Activated gamma-delta T cell (primary cell): ENCODE data around the gene C12orf42.
A peak's percentile ranks its signal among the peaks of the same experiment; 100 is the strongest.

Source experiments
- DNase-seq: peaks from one replicate; lab custom pipeline; 2025; lab: John Stamatoyannopoulos, UW
- total RNA-seq, 2 donors: gene quantifications; one replicate each; lab custom pipeline; 2026; lab: John Stamatoyannopoulos, UW

Gene C12orf42
- 3.1 to 5.0 reads per million in 2 donors for total RNA-seq

DNA sequence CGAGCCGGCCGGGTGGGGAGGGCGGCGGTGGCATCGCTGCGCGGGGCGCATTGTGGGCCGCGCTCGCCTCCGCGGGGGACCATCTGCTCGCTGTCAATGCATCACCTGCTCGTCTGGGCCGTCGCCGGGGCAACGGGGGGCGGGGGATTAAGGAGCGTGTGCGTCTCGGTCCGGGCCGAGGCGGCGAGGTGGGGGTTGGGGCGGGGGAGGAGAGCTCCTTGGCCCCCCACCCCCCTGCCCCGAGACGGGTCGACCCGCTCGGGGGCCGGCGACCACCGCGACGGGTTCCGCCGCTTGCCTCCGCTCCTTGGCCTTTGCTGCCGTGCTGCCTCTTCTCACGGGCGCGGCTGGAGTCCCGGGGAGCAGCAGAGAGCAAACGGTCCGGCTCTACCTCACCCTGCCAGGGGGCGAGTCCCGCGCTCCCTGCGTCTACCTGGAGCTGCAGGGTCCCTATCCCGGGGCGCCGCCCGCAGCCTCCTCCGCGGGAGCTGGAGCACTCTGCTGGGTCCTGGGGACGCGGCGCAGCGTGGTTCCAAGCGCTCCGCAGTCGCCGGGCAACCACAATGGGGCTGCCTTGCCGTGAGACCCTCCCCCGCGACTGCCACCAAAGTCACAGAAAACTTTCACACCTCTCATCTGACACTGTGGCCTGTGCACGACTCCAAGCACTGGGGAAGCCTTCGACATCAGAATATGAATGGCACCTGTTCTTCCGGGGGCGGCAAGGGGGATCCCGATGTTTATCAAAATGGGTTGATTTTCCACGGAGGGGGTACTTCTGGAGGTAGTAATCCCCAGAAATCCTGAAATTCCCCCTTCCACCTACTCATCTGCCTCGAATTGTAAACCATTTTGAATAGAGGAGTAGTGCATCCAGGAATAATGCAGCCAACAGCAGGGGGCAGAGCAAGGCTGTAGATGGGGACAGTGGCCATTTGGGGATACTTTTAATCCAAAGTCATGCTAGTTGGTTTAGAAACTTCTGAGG is at the start of gene C12orf42:
Gene C12orf42 (minus strand): TSS at position 500 of the 988 bp plus-strand sequence. CDS start 17,542 bp downstream, outside the sequence.
- peak; percentile 53 for DNase-seq

- no peak for DNase-seq
These were observed 46.3 kb upstream of the C12orf42 start for GRCh38 chr12:103542078-103542477.

GRCh38 chr12:103540319-103540718 is 44.6 kb upstream of the C12orf42 start:
- no peak for DNase-seq

DNA sequence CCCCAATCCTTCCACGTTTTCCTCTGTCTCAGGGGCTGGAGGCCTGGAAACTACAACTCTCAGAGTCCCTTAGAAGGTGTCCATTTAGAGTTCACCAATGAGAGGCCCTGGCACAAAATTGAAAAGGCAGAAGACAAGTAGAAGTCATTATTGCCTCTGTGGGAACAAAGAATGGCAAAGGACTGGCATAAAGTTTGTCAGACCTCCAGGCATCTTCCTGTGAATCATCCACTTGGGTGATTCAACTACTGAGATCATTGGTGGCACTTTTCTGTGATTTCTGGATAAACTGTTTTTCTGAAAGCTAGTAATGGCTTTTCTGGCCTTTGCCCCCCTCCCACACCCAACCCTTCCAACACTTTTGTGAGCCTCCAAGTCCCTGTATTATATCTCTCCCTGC is 42.6 kb upstream of the C12orf42 start:
- no peak for DNase-seq

DNA sequence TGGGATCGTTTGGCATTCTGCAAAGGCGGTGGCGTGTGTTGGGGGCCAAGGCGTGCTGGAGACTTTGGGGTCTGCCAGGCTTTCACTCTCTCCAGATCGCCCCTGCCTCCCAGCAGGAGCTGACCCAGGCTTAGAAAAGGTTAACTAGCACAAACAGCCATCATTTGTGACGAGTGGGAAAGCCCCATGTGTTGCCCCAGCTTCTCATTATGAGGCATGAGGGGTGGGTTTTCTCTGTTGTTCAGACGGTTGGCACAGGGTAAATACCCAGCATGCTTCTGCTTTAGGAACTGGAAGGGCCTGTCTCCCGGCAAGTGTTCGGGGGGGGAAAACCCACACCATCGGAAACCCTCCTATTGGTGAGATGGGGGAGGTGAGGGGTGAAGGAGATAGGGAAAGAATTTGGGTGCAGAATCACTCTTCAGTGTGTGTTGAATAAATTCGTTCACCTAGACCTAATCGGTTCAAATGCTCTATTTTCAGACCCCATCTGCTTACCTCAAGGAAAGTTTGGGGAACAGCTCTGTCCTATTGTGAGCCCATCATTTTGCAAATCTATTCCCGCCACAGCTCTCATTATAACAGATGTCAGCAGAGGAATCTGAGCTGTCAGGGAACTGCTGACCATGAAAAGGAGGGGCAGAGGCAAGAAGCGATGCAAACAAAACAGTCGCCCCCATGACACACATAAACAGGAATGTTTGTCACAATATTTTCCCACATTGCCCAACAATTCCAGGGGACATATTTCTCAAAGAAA is 34.7 kb upstream of the C12orf42 start:
- no peak for DNase-seq

- no peak for DNase-seq
These were observed 33.5 kb upstream of the C12orf42 start for GRCh38 chr12:103529306-103529705.

DNA sequence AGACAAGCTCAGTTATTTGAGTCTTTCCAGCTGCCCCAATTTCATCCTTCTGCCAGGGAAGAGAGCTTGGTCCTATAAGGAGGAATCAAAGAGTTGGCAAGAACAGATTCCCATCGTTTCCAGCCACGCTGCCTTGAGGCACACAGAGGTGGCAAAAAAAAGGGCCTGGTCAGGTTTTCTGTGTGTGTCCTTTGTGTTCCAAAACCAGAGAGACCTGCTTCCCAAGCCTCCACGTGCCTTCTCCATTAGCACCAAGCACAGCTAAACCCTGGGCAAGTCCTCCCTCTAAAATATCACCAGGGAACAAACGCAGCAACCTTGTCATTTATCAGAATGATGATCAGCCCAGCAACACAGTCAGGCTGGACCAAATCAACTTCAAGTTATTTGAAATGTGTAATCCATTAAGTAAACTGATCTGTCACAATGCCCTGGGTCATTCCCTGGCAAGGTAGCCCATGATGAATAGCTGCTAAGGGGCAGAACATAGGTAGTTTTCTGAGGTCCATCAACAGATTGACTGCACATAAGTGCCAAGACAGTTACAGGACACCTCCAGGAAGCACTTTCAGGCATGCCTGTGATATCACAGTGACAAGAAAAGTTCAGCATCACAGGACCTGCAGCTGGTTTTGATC is 28.6 kb upstream of the C12orf42 start:
- DNase-seq: no peak

DNA sequence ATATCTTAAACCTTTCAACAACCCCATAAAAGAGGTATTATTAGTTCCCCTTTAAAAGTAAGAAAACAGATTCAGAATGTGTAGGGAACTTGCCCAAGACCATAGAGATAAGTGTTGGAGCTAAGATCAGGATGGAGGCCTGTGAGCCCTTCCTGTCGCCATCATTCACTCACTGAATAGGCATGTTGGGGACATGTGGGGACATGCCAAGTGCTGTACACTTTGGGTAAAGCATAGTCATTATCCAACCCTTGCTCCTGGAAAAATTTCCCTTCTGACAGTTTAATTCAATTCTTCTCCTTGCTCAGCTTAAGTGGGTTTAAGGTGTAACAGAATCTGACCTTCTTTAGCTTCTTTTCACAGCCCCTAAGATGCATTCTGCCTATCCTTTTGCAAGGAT is 28.0 kb upstream of the C12orf42 start:
- no peak for DNase-seq

DNA sequence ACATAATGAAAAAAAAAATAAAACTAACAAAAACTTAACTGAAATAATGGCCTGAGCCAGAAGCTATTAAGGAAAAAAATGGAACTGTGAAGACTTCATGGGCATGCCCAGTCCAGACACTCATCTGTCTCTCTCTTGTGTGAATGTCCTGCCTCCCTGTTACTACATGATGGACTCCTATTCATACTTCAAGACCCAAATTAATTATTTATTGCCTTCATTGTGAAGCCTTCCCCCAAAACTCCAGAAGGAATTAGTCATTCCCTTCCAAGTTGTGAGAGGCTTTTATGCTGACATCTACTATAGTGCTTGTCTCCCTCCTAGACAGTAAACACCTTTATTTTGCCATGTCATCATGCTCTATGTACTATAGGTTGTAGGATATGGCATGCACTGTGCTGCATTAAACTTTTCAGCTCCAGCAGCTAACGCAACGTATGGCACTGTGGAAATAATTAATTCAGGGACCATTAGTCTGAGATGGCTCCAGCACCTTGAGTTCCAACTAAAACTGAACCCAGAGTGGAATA is 25.0 kb upstream of the C12orf42 start:
- DNase-seq: no peak

DNA sequence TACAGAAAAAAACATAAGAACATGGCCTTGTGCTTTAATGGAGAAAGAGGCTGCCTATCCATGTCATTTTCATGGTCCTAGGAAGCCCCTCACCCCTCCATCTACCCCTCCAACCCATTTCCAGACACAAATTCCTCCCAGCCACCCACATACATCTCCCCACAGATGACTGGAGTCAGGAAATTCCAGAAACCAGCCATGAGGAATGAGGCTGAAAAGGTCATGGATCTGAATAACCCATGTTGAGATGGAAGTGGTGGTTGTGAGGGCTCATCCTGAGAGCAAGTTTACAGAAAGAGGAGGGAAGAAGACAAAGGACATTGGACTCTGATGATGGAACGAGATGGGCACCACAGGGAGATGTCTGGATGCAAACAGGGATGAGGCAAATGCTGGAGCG is 23.9 kb upstream of the C12orf42 start:
- DNase-seq: no peak

DNA sequence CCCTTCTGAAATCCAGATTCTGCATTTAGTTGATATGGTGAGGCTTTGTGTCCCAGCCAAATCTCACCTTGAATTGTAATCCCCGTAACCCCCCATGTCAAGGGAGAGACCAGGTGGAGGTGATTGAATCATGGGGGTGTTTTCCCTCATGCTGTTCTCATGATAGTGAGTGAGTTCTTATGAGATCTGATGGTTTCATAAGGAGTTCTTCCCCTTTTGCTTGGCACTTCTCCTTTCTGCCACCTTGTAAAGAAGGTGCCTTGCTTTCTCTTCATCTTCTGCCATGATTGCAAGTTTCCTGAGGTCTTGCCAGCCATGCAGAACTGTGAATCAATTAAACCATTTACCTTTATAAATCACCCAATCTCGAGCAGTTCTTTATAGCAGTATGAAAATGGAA is 23.1 kb upstream of the C12orf42 start:
- DNase-seq: no peak

DNA sequence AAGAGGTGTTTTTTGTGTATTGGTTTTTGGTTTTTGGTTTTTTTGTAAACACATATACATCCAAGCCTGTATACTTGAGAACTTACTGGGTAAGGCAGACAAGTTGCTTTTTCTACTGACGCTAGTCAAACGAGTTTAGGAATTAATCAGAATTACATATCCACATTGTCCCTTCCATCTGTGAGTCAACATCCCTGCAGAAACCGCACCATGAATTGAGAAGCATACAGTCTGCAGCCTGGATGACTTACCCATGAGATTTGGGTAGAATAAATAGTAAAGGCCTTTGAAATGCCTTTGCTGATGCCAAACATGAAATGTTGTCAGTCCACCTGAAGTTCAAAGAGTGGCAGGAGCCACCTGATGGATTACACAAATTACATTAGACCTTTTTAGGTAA is 21.4 kb upstream of the C12orf42 start:
- no peak for DNase-seq

GRCh38 chr12:103515341-103515740 is 19.6 kb upstream of the C12orf42 start:
- no peak for DNase-seq

DNA sequence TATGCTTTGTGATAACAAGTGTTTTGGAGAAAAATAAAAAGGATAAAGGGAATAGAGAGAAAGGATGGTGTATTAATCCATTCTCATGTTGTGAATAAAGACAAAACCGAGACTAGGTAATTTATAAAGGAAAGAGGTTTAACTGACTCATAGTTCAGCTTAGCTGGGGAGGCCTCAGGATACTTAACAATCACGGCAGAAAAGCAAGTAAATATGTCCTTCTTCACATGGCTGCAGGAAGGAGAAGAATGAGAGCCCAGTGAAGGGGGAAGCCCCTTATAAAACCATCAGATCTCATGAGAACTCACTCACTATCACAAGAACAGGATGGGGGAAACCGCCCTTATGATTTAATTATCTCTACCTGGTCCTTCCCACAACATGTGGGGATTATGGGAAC is 18.1 kb upstream of the C12orf42 start:
- DNase-seq: no peak

DNA sequence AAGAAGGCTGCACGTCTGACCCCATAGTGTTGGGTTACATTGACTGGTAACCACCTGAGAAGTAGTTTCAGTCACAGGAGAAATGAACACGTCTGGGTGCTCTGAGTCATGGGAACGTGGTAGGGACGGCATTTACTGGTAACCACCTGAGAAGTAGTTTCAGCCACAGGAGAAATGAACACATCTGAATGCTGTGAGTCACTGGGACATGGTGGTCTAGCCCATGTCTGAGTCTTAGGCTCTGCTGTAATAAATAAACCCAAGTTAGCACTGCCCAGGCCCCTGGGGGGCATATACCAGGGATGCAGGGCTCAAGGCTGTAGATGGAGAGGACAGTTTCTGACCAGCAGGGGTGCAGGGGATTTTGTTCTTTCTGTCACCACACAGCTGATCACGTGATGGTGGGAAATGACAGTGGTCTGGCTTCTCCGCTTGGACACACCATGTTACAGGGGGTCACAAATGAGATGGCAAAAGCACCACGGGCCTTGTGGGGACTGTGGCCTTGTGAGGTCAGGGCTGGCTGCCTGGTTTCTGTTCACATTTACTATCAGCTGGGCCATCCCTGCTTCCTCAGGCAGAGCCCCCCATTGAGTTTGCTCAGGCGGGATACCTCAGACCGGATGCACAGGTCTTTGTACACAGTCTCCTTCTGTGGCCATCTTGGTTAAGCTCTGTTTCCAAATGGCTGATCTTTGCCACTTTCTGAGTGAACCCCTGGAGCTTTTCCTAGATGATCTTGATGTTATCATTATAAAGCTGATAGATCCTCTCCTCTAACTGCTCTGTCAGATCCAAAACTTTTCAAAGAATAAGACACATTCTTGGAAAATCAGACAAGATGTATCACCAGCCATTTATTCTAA is 9.8 kb upstream of the C12orf42 start:
- DNase-seq: no peak

DNA sequence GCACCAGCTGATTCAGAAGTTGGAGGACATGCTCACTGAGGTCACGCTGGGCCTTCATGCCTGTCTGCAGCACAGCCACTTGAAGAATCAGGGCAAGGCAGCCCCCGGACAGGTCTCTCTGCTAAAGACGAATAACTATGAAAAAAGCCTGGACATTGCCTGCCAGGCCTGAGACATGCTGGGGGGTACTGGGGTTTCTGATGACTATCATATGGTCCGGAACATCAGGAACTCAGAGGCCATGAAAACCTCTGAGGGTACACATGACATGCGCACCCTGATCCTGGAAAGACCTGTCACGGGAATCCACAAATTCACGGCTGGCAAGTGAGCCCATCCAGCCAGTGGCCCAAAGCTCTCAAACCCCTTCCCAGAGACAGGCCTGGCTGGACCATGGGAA is 8.8 kb upstream of the C12orf42 start:
- no peak for DNase-seq

DNA sequence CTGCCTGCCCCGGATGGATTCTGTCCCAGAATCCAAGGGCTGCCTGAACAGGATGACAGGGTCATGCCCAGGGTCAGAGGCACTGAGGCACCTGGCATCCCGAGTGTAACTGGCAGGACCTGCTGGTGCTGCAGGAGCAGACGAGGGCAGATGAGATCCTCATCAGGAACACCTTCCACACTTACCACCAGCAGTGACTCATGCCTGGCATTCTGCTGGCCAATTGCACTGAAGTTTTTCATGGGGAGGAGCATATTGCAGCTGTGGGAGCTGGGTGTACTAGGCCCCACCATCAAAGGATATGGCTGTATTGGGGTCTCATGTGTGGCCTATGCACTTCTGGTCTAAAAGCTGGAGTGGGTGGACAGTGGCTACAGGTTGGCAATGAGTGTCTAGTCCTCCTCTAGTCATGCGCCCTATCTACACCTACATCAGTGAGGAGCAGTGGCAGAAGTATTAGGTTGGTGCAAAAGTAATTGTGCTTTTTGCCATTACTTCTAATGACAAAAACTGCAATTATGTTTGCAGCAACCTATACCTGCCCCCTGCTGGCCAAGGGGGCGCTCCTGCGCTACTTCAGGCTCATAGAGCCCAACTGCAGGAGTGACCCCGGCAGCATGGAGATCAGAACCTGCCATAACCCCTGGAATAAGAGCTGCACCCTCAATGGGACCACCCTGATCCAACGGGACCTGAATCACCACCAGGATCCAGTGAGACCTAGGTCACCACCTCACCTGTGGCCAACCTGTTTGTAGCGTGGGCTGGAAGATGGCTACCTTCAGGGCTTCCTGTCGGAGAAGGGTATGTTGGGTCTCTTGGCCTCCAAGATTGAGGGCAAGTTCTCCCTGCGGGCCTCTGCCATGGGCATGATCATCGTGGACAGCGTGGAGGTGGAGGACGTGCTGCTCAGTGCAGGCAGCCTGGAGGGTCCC is 8.0 kb upstream of the C12orf42 start:
- DNase-seq: peak; percentile 27

GRCh38 chr12:103501447-103501846 is 5.7 kb upstream of the C12orf42 start:
- DNase-seq: no peak

- DNase-seq: no peak
These were observed 3.8 kb upstream of the C12orf42 start for GRCh38 chr12:103499571-103499970.

DNA sequence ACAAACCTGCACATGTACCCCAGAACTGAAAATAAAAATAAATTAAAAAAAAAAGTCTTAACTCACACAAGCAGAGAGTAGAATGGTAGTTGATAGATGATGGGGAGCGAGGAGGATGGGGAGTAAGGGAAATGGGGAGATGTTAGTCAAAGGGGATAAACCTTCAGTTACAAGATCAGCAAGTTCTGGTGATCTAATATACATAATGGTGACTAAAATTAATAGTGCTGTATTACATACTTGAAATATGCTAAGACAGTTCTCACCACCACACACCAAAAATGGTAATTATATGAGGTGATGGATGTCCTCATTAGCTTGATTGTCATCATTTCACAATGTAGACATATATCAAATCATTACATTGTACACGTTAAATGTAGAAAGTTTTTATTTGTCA is 3.2 kb upstream of the C12orf42 start:
- DNase-seq: no peak
